GM12892 (cell line): ENCODE measurements around the gene WFDC1.

Source experiments
- DNase-seq: peaks from one replicate; pipeline ENCODE4 v3.0.0; 2011; ENCODE audit not compliant: insufficient read length
- FAIRE-seq: peaks from 2 replicates; lab custom pipeline; 2011; peaks lifted over from hg19 to GRCh38; lab: Jason Lieb, UNC
- POLR2A ChIP-seq: IDR thresholded peaks from 2 replicates; pipeline ENCODE4 v1.6.1; 2011; ENCODE audit warnings: low read depth, low read length, control low read depth
- POLR2AphosphoS5 ChIP-seq: IDR thresholded peaks from 2 replicates; pipeline ENCODE4 v1.6.1; 2011; ENCODE audit warnings: low read depth, low read length, control low read depth
- TAF1 ChIP-seq: IDR thresholded peaks from 2 replicates; pipeline ENCODE4 v1.6.1; 2011; ENCODE audit warnings: low read depth, mild to moderate bottlenecking, control low read depth, low read length, borderline replicate concordance

WFDC1 gene

DNA sequence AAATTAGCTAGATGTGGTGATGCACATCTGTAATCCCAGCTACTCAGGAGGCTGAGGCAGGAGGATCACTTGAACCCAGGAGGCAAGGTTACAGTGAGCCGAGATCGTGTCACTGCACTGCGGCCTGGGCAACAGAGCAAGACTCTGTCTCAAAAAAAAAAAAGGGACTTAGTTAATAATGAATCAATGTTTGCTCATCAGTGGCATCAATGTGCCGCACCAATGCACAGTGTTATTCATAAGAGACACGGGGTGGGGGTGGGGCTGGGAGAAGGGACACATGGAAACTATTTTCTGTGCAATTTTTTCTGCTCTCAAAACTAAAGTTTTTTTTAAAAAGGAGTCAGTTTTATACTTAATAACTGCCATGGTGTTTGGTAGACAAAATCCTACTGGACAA, 66.9 kb downstream of the WFDC1 start:
- DNase-seq (no peak), FAIRE-seq (no peak)
- TF ChIP-seq TAF1 (no peak), POLR2AphosphoS5 (no peak), POLR2A (no peak)

DNA sequence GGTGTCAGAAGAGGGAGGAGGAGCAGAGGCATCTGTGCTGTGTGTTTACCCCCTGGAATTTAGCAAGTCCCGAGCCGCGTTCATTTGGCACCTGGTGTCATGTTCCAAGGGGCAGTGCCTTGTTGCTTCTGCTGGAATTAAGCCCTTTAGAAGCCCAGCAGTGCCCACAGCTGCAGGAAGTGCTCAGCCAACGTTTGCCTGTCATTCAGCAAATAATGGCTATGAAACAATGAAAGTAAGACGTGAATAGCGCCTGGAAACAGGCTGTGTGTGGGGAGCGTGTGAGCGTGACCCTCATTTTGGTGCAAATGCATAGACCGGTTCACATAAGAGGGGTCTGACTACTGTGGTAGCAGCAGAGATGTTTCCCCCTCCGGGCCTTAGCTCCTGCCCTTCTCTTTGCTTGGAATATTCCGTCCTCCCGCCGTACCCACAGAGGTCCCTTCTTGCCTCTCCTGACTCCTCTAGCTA, 67.8 kb downstream of the WFDC1 start:
- DNase-seq (no peak), FAIRE-seq (no peak)
- TF ChIP-seq POLR2AphosphoS5 (no peak), TAF1 (no peak), POLR2A (no peak)

- no peak for FAIRE-seq
- no peak for TF ChIP-seq POLR2AphosphoS5
- no peak for TF ChIP-seq POLR2A
- no peak for TF ChIP-seq TAF1
These were observed 71.5 kb downstream of the WFDC1 start for GRCh38 chr16:84366208-84366607.

DNA sequence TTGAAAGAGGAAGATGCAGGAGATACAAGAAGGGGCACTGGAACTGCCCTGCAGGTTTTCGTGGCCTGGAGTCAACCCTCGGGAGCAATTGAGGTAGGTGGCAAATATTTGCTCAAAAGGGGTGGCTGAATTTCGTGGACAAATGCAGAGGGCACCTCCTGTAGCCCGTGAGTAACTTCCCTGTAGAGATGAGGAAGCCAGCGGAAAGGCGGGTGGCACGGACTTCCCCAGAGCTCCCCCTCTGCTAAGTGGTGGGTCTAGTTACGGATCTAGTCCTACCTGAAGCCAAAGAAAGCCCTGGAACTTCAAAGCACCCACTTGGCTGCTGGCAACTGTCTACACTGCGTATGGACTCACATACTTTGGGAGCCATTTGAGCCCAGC, 72.6 kb downstream of the WFDC1 start:
- DNase-seq (no peak), FAIRE-seq (no peak)

More at GRCh38 chr16:84366208-84366607, 71.5 kb downstream of the WFDC1 start:
- DNase-seq: no peak

GRCh38 chr16:84367750-84368307, 73.2 kb downstream of the WFDC1 start:
- FAIRE-seq: no peak
- TF ChIP-seq TAF1 (no peak), POLR2A (no peak), POLR2AphosphoS5 (no peak)
- no peak for DNase-seq

More for the DNA sequence above, 72.6 kb downstream of the WFDC1 start:
- TF ChIP-seq POLR2A (no peak), POLR2AphosphoS5 (no peak), TAF1 (no peak)

GRCh38 chr16:84368308-84368996, 73.8 kb downstream of the WFDC1 start, which contains the start of gene ATP2C2:
TSS of gene ATP2C2 (plus strand) at chr16:84368538. CDS start at chr16:84368616, 78 bp downstream.
- FAIRE-seq: no peak
- no peak for DNase-seq
- TF ChIP-seq POLR2AphosphoS5 (no peak), POLR2A (no peak), TAF1 (no peak)

DNA sequence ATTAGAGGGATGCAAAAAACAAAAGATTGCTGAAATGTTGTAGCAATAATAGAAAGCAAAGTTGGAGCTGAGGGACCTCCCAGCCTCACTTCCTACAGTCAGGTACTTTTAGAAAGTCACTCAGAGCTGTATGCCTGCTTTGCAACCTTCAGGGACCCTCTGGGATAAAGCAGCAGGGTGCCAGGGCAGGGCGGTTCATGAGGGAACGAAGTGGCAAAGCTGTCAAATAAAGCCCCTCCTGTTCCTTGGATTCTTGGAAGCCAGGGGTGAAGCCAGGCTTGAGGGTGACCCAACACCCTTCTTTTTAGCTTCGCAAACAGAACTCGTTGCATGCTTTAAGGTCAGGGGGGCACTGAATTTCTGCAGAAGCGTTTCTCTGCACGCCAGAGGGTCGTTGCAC, 74.4 kb downstream of the WFDC1 start:
- TF ChIP-seq POLR2A (no peak), POLR2AphosphoS5 (no peak)
- DNase-seq (no peak), FAIRE-seq (no peak)

DNA sequence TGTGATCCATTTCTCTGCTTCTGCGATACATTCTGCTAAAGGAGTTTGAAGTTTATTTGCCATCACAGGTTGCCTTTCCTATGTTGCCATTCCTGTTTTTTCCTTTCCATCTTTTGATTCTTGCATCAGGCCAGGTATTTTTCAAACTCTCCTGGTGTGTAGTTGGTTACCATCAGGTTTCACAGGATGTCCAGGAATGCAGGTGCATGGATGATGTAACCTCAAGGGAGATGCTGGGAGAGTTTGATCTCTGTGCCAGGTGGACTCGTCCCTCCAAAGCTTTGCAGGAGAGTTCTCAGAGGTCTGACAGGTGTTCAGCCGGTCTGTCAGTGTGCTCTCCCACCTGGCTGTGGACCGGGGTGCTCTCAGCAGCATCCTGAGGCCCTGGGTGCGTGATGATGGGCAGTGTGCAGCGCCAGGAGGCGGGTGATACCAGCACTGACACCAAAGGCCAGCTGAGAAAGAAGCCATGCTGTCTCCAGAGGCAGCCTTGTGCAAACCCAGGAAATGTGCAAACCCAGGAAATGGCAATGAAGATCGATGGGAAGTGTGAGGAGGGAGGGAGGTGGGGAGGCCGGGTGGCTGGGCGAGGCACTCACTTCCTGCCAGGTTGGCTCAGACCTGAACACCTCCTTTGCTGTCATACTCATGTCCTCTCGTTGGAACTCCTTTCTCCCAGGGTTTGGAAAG, 75.4 kb downstream of the WFDC1 start:
- TF ChIP-seq POLR2A (no peak), POLR2AphosphoS5 (no peak), TAF1 (no peak)

GRCh38 chr16:84370723-84371552, 76.3 kb downstream of the WFDC1 start:
- no peak for DNase-seq
- FAIRE-seq: no peak
- TF ChIP-seq TAF1 (no peak), POLR2A (no peak), POLR2AphosphoS5 (no peak)

More for the DNA sequence above, 75.4 kb downstream of the WFDC1 start:
- DNase-seq (no peak), FAIRE-seq (no peak)

DNA sequence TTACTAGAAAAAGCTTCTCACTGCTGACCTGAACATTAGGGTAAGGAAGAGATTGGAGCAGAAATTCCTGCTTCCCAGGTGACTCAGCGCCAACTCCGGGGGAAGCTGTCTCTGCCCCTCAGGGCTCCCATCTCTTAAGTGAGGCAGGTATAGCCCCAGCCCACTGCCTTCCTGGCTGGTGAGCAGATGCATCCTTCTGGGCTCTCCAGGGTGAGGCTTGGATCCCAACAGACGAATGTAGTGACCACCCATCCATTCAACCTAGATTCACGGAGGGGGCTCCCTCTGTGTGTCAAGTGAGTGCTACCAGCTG, 76.8 kb downstream of the WFDC1 start:
- FAIRE-seq: no peak
- DNase-seq: no peak
- no peak for TF ChIP-seq POLR2A
- no peak for TF ChIP-seq POLR2AphosphoS5
- TF ChIP-seq TAF1: no peak

GRCh38 chr16:84373907-84374489, 79.3 kb downstream of the WFDC1 start:
- DNase-seq: no peak
- no peak for TF ChIP-seq POLR2AphosphoS5
- TF ChIP-seq TAF1: no peak
- TF ChIP-seq POLR2A: no peak
- FAIRE-seq: no peak
